A673 (cell line): Measurements from ENCODE around the gene NUDCD3.

Experiments
- EZH2 ChIP-seq: fragments of 200-600 bp; sonication (generic); IDR thresholded peaks from 2 replicates; pipeline ENCODE4 v1.6.1; 2017; ENCODE audit warnings: borderline replicate concordance, low read depth, mild to moderate bottlenecking, mixed read lengths, antibody characterized with exemption, low read length; ENCODE audit not compliant: poor library complexity, severe bottlenecking
- TF ChIP-seq, protein P1 (sequence below): fragments of 300-800, 200-600 bp; sonication (generic); conservative IDR thresholded peaks from 2 replicates; pipeline ENCODE4 v1.5.1; 2017; ENCODE audit warnings: low read depth, mild to moderate bottlenecking, antibody characterized with exemption, low read length, moderate library complexity, mixed read lengths

DNA sequence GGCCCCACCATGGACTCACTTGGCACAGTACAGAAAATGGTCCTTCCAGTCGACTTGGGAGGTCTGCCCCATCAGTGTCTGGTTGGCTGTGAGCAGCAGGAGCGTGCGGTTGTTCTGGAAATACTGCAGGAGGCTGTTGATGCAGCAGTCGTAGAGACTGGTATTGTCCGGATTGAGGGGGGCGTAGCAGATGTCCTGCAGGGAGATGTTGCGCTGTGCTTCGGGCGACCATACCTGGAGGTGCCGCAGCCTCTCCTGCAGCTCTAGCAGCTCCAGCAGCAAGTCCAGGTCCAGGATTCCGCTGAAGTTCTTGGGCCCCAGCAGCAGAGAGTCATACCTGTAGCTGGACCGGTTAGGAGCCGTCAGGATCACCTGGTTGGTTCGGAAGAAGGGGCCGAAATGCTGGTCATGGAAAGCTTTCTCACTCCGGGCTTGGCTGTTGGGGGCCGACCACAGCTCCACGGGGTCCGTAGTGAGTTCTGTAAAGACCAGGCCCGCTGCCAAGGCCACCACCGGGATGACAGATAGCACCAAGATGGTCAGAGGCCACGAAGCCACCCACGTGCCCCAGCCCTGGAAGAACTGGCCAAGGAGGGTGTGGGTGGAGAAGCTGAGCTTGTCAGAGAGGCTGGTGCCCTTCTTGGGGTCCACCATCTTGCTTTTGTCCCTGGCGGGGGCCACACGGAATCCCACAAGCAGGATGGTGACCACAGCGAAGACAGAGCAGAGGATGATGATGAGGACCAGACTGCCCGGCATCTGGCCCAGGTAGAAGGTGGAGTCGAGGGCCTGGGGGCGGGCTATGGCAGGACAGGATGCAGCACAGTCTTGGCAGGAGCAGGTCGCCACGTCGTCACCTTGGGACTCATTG lies 48.6 kb upstream of the NUDCD3 start:
- TF ChIP-seq, protein P1, sequence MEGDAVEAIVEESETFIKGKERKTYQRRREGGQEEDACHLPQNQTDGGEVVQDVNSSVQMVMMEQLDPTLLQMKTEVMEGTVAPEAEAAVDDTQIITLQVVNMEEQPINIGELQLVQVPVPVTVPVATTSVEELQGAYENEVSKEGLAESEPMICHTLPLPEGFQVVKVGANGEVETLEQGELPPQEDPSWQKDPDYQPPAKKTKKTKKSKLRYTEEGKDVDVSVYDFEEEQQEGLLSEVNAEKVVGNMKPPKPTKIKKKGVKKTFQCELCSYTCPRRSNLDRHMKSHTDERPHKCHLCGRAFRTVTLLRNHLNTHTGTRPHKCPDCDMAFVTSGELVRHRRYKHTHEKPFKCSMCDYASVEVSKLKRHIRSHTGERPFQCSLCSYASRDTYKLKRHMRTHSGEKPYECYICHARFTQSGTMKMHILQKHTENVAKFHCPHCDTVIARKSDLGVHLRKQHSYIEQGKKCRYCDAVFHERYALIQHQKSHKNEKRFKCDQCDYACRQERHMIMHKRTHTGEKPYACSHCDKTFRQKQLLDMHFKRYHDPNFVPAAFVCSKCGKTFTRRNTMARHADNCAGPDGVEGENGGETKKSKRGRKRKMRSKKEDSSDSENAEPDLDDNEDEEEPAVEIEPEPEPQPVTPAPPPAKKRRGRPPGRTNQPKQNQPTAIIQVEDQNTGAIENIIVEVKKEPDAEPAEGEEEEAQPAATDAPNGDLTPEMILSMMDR = no peak
- no peak for TF ChIP-seq EZH2
